ENCODE measurements around the gene SEPTIN7.

The SEPTIN7 gene

GRCh38 chr7:35787925-35788324 is 12.9 kb upstream of the SEPTIN7 start:
- no peak for DNase-seq (ENCODE audit: low read depth in 2 of 2)

DNA sequence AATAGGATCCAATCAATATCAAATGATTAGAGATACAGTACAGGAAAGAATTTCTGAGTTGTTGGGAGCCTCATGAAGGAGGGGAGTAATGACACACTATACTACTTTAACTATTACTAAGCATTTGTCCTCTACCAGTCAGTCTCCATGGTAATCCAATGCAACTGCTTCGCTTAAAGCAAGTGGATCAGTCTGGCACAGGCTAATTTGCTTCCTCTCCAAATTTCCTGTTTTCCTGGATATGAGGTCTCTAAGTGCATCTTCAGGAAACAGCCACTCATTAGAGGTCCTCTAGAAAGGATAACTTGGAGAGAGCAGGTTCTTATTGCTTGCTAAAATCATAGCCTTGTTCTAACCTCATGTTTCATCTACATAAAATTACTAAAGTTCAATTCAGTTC is 8.4 kb upstream of the SEPTIN7 start:
- DNase-seq (ENCODE audit: low read depth in 2 of 2), result no peak

DNA sequence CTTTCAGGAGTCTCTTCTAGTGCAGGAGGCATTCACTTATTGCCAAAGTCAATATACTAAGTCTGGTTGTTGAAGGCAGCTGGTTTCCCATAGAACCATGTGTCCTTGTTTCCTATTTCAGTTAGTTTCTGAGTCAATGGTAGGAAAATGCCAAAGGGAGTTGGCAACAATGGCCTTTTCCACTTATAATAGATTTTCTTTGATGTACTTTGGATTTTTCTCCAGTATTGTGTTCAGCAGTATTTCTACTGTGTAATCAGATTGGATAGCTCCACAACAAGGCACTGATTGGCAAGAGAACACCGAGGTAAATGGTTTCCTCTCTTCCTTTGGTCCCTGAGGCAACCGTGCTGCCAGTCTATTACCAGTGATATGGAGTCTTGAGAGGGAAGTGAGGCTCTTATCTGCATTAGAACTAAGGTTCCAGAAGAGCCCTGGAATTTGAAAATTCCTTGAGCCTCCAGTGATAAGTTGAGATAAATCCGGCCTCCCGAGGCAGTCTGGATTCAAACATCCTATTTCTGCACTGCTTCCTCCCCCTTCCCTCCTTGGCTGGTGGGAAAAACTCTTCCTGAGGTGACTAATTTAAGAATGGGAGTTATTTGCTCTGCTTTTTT is 7.9 kb upstream of the SEPTIN7 start:
- DNase-seq (ENCODE audit: low read depth in 2 of 2), result no peak

DNA sequence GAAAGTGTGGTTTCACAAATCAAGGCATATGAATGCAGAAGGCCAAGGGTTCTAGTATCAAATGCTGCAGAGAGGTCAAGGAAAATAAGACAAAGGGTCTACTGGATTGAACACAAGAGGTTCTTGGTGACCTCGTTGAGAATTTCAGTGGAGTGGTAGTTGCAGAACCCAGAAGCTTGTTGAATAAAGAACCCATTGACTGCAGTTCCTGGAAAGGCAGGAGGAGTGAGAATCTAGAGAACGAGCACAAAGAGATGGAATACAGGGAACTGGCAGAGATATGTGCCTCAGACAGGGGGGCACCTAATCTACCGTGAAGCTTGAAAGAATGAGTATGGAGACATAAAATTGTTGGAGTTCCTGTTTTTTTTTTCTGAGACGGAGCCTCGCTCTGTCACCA is 3.5 kb upstream of the SEPTIN7 start:
- DNase-seq (ENCODE audit: low read depth in 2 of 2), result no peak

- peak; percentile 71 to 77 for DNase-seq (ENCODE audit: low read depth in 2 of 2)
Observed at GRCh38 chr7:35799846-35800717, 775 bp upstream of the SEPTIN7 start.

GRCh38 chr7:35801392-35802101 is 690 bp downstream of the SEPTIN7 start:
- DNase-seq (ENCODE audit: low read depth in 2 of 2), result peak; percentile 44 to 75

DNA sequence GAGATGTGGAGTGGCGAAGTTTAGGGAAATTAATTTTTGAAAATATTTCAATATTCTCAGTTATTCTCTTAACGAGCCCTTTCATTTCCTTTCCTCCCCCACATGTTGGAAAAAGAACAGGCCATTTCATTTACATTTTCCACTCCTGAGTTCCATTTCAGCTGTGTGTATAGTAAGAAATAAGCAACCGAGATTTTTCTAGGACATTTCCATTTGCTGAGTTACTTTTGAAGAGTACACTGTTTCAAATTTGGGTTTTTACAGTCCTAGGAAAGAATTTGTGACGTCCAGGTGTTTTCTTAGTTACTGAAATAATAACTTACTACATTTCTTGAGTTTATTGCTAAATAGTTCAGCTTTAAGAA is 1.2 kb downstream of the SEPTIN7 start:
- DNase-seq (ENCODE audit: low read depth in 2 of 2), result no peak

DNA sequence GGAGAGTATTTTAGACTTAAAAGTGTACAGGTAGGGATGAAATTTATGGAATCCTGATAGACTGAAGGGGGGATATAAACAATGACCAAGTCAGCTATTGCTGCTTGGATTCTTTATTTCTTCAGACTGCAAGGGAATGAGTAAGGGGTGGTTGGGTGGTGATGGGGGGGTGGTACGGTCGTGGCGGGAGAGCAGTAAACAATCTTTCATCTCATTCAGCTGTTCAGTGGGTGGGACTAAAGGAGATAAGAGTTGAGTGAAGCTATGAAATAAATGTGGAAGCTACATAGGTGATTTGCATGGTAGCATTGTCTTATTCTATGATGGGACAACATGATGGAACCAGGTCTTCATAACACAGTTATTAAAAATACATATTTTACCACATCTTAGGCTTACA is 1.8 kb downstream of the SEPTIN7 start:
- DNase-seq (ENCODE audit: low read depth in 2 of 2), result peak in 1 of 2 donors; percentile 6

GRCh38 chr7:35804231-35804970 is 3.5 kb downstream of the SEPTIN7 start:
- no peak for DNase-seq (ENCODE audit: low read depth in 2 of 2)

- no peak for DNase-seq (ENCODE audit: low read depth in 2 of 2)
Observed at GRCh38 chr7:35805876-35806275, 5.0 kb downstream of the SEPTIN7 start.

GRCh38 chr7:35816514-35816913 is 15.7 kb downstream of the SEPTIN7 start:
- DNase-seq (ENCODE audit: low read depth in 2 of 2), result no peak

DNA sequence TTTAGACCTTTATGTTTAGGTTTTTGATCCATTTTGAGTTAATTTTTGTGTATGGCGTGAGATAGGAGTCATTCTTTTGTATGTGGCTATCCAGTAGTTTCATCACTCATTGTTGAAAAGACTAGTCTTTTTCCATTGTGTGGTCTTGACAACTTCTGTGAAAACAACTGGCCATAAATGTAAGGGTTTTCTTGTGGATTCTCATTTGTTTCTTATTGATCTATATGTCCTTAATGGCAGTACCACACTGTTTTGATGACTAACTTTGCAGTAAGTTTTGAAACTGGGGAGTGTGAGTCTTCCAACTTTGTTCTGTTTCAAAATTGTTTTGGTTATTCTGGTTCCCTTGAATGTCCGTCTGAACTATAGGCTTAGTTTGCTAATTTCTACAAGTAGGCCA is 16.3 kb downstream of the SEPTIN7 start:
- no peak for DNase-seq (ENCODE audit: low read depth in 2 of 2)

GRCh38 chr7:35817930-35818329 is 17.1 kb downstream of the SEPTIN7 start:
- DNase-seq (ENCODE audit: low read depth in 2 of 2), result no peak

DNA sequence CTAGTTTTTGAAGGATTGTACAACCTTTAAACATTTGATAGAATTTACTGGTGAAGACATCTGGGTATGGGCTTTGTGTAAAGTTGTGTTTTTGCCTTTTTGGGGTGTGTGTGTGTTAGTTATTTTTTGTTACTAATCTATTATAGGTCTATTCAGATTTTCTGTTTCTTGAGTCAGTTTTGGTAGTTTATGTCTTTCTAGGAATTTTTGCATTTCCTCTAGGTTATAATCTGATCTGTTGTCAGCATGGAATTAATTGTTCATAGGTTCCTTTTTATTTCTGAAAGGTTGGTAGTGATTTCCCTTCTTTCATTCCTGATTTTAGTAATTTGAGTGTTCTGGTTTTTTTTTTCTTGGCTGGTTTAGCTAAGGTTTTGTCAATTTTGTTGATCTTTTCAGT is 17.7 kb downstream of the SEPTIN7 start:
- no peak for DNase-seq (ENCODE audit: low read depth in 2 of 2)

GRCh38 chr7:35819310-35819709 is 18.5 kb downstream of the SEPTIN7 start:
- DNase-seq (ENCODE audit: low read depth in 2 of 2), result no peak

- DNase-seq (ENCODE audit: low read depth in 2 of 2), result no peak
Observed at GRCh38 chr7:35819954-35820703, 19.3 kb downstream of the SEPTIN7 start.

DNA sequence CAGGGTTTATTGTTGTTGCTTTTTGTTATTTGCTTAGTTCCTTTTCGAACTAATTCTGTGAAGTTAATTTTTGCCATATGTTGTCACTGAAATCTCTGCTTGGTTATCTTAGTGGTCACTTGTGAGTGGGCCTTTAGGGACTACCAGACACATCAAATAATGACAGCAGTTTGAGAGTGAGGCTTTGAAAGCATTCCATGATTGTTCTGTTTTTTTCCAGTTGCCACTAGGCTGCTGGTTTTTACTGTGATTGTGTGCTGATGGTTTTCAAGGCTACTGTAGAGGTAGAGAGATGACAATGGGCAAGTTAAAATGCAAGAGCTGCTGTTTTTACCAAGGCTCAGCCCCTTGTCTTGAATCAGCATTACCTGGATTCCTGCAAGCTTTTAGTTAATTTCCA is 20.0 kb downstream of the SEPTIN7 start:
- DNase-seq (ENCODE audit: low read depth in 2 of 2), result no peak

DNA sequence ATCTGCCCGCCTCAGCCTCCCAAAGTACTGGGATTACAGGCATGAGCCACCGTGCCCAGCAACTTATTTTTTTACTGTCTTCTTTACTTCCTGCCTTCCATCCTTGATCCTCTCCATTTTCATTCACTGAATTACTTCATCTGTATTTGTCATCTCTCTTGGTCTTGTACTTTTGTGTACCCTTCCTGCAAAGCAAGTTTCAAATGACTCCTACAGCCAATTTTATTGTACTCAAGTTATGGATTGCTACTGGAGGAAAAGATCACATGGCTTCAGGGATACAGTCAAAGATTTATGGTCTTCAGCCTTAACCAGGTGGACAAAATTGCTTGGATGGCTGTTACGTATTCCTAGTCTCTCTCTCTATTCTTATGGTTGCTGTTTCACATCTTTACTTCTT is 22.6 kb downstream of the SEPTIN7 start:
- no peak for DNase-seq (ENCODE audit: low read depth in 2 of 2)

DNA sequence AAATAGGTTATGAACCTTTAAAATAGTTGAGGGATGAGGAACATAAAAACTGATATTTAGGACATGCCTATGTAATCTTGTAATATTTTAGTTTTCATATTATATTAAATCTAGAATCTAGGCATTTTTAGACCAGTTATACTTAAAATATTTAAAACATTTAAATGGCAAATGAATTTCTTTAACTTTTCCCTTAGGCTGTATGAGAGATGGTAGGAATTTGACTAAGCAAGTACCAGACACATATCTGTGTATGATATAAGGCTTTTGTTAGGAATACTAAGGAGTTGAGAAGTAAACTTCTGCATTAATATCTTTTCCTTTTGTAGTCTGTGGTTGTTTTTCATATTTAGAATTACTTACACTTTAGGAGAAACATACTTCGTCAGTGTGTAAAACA is 25.1 kb downstream of the SEPTIN7 start:
- no peak for DNase-seq (ENCODE audit: low read depth in 2 of 2)

GRCh38 chr7:35826751-35827150 is 25.9 kb downstream of the SEPTIN7 start:
- DNase-seq (ENCODE audit: low read depth in 2 of 2), result no peak

DNA sequence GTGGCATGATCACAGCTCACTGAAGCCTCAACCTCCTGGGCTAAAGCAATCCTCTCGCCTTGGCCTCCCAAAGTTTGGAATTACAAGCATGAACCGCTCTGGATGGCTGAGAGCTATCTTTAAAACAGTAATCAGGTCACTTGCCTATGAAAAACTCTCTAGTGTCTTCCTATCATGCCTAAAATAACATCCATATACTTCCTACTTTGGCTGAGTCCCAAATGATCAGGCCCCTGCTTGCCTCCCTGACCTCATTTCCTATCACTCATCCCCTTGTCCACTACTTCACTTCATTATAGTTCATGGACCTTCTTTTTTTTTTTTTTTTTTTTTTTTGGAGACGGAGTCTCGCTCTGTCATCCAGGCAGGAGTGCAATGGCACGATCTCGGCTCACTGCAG is 28.0 kb downstream of the SEPTIN7 start:
- DNase-seq (ENCODE audit: low read depth in 2 of 2), result no peak

Measured in stimulated activated CD8-positive, alpha-beta memory T cell treated with anti-CD3 and anti-CD28 coated beads, Interleukin-7, amount 100 ng/mL, for 4 hours (primary cell).